OCI-LY1 (cell line): ENCODE data around the gene GPR62.

Experiments used
- H2AFZ ChIP-seq: fragments of 200-600 bp; sonication (generic), shearing (Covaris generic); 2 replicates; pipeline ENCODE4 v1.6.0; 2014; ENCODE audit warnings: antibody characterized with exemption, mild to moderate bottlenecking, low read length
- H3F3A ChIP-seq: fragments of 200-600 bp; sonication (generic), shearing (Covaris generic); 2 replicates; pipeline ENCODE4 v1.6.0; 2014; ENCODE audit warnings: mild to moderate bottlenecking, antibody characterized with exemption, low read length, moderate library complexity; ENCODE audit not compliant: insufficient read depth
- H3K27ac ChIP-seq: fragments of 200-600 bp; sonication (generic); 2 replicates; pipeline ENCODE4 v1.5.1; 2014; ENCODE audit warnings: low read length, mixed run types, mild to moderate bottlenecking, low read depth; ENCODE audit not compliant: poor library complexity, severe bottlenecking
- H3K27me3 ChIP-seq: fragments of 200-600 bp; sonication (generic); 2 replicates; pipeline ENCODE4 v1.6.0; 2014; ENCODE audit warnings: antibody characterized with exemption, mild to moderate bottlenecking, low read length, moderate library complexity; ENCODE audit not compliant: insufficient read depth
- H3K36me3 ChIP-seq: fragments of 200-600 bp; sonication (generic); 2 replicates; pipeline ENCODE4 v1.6.1; 2014; ENCODE audit warnings: mild to moderate bottlenecking, antibody characterized with exemption, low read length, moderate library complexity, mixed read lengths; ENCODE audit not compliant: insufficient read depth
- H3K4me1 ChIP-seq: fragments of 200-600 bp; sonication (generic); 2 replicates; pipeline ENCODE4 v1.5.1; 2014; ENCODE audit warnings: mild to moderate bottlenecking, low read length, moderate library complexity; ENCODE audit not compliant: insufficient read depth, severe bottlenecking
- H3K4me2 ChIP-seq: fragments of 200-600 bp; sonication (generic), shearing (Covaris generic); 2 replicates; pipeline ENCODE4 v1.6.1; 2014; ENCODE audit warnings: low read length
- H3K4me3 ChIP-seq: fragments of 200-600 bp; sonication (generic); 2 replicates; pipeline ENCODE4 v1.5.1; 2014; ENCODE audit warnings: low read length, low read depth, mild to moderate bottlenecking, mixed read lengths; ENCODE audit not compliant: poor library complexity, severe bottlenecking
- H3K79me2 ChIP-seq: fragments of 200-600 bp; shearing (Covaris generic); 2 replicates; pipeline ENCODE4 v1.6.1; 2016; ENCODE audit warnings: mixed run types, low read length, mixed read lengths; ENCODE audit not compliant: insufficient read depth
- H3K9ac ChIP-seq: fragments of 200-600 bp; sonication (generic), shearing (Covaris generic); 2 replicates; pipeline ENCODE4 v1.6.1; 2014; ENCODE audit warnings: mild to moderate bottlenecking, low read length, mixed read lengths
- H3K9me2 ChIP-seq: fragments of 200-600 bp; sonication (generic), shearing (Covaris generic); 2 replicates; pipeline ENCODE4 v1.6.1; 2014; ENCODE audit warnings: low read depth, mild to moderate bottlenecking, low read length, mixed read lengths
- H3K9me3 ChIP-seq: fragments of 200-600 bp; shearing (Covaris generic); 2 replicates; pipeline ENCODE4 v1.6.1; 2014; ENCODE audit warnings: low read length, mixed read lengths
- H4K20me1 ChIP-seq: fragments of 200-600 bp; sonication (generic), shearing (Covaris generic); 2 replicates; pipeline ENCODE4 v1.6.0; 2016; ENCODE audit warnings: mild to moderate bottlenecking, low read length; ENCODE audit not compliant: insufficient read depth
- CTCF ChIP-seq: fragments of 200-600 bp; sonication (generic), shearing (Covaris generic); IDR thresholded peaks from 2 replicates; pipeline ENCODE4 v1.5.1; 2017; ENCODE audit warnings: mild to moderate bottlenecking, antibody characterized with exemption, low read length, moderate library complexity, mixed read lengths
- EZH2 ChIP-seq: fragments of 200-600 bp; sonication (generic), shearing (Covaris generic); IDR thresholded peaks from 2 replicates; pipeline ENCODE4 v1.8.0; 2017; ENCODE audit warnings: borderline replicate concordance, mixed run types, mild to moderate bottlenecking, antibody characterized with exemption, low read length, moderate library complexity, mixed read lengths

Gene GPR62

GRCh38 chr3:51980253-51980652 lies 25.1 kb downstream of the GPR62 start:
- H3K9me2 ChIP-seq: no peaks in the 10 kb centered on the region
- H3K9ac ChIP-seq: no peak overlapping the region
- peaks cover 48% of the 10 kb centered on the region for H3K4me1 ChIP-seq
- H3F3A ChIP-seq: 0 out of 2 replicates have a peak, but pooled peaks cover 8% of the 10 kb centered on the region
- no peaks in the 10 kb centered on the region for H4K20me1 ChIP-seq
- no peak overlapping the region for H3K4me2 ChIP-seq
- H3K27ac ChIP-seq: no peak overlapping the region
- no peaks in the 10 kb centered on the region for H3K79me2 ChIP-seq
- H2AFZ ChIP-seq: no peak overlapping the region
- no peaks in the 10 kb centered on the region for H3K9me3 ChIP-seq
- H3K36me3 ChIP-seq: peaks cover 4% of the 10 kb centered on the region; the same call in 1 of the 2 replicates
- no peak overlapping the region for H3K4me3 ChIP-seq
- no peaks in the 10 kb centered on the region for H3K27me3 ChIP-seq
- TF ChIP-seq EZH2 (no peak), CTCF (no peak)

DNA sequence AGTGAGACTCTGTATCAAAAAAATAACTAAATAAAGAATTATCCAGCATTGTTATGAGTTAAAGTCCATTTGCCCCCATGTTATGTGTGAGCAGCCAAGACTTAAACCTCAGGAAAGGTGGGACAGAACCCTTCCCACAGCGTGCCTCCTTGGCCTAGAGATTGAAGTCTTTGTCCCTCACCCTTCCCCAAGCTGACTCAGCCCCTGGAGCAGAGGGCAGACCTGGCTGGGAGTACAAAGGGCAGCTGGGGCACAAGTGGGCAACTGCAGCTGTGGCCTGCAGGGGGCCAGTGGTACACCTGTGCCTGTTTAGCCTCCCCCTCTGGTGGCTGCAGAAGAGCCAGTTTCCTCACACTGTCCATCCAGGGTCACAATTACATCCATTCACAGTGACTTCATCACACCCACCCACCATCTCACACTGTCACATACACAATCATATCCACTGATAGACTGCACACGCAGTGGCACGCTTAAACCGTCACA lies 27.2 kb downstream of the GPR62 start:
- Histone ChIP-seq H3F3A (no peaks in the 10 kb centered on the region), H3K9ac (peak overlapping the region; percentile 72), H3K4me3 (peak overlapping the region; percentile 68), H2AFZ (no peak overlapping the region), H3K9me3 (no peaks in the 10 kb centered on the region), H3K36me3 (peaks cover 4% of the 10 kb centered on the region; the same call in 1 of the 2 replicates), H3K27ac (peak overlapping the region; percentile 42), H4K20me1 (no peaks in the 10 kb centered on the region), H3K9me2 (no peaks in the 10 kb centered on the region), H3K79me2 (no peaks in the 10 kb centered on the region), H3K27me3 (no peaks in the 10 kb centered on the region), H3K4me1 (peaks cover 26% of the 10 kb centered on the region), H3K4me2 (peak overlapping the region; percentile 87)
- TF ChIP-seq EZH2: no peak
- TF ChIP-seq CTCF: peak; percentile 81; the same call in 1 of the 2 replicates

DNA sequence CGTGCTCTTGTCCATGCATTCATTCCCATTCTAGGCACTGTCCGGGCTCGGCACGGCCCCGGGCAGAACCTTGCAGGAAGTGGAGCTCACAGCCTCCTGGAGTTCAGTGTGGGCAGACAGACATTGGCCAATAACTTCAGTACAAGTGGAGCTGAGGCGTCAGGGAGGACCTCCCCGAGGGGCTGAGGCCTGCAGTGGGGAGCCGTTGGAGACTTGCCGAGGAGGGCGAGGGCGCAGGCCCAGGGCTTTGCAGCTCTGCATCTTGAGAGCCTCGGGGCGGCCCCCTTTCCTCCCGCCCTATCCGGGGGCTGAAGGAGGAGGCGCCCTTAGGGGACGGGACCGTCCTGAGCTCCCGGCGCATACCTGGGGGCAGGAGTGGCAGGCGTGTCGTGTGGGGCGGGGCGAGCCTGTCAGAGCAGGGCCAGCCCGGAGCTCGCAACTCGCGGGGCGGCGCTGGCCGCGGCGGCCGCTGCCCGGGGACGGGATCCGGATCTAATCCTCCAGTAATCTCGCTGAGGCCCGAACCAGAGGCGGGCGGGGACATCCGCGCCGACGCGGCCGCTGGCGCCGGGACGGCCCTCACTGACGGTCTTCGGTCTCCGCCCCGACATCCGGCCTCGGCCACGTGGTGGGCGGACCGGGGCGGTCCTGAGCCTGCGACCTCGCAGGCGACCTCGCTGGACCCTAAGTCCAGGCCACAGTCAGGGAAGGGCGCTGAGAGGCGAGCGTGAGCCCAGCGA lies 27.8 kb downstream of the GPR62 start, which contains the start of gene ACY1:
Gene ACY1, plus strand, starts transcription at position 698 of the 740 bp plus-strand sequence. CDS start 530 bp downstream, outside the sequence.
- H3K4me3 ChIP-seq: peak within 1 kb of the TSS; percentile 68
- H3K36me3 ChIP-seq: peaks cover 4% of the 10 kb centered on the region; the same call in 1 of the 2 replicates
- no peaks in the 10 kb centered on the region for H3F3A ChIP-seq
- H3K27me3 ChIP-seq: no peaks in the 10 kb centered on the region
- peaks cover 20% of the 10 kb centered on the region for H3K4me1 ChIP-seq
- no peaks in the 10 kb centered on the region for H3K9me2 ChIP-seq
- H3K27ac ChIP-seq: peak within 1 kb of the TSS; percentile 43
- peak within 1 kb of the TSS; percentile 72 for H3K9ac ChIP-seq
- no peaks in the 10 kb centered on the region for H4K20me1 ChIP-seq
- H3K9me3 ChIP-seq: no peaks in the 10 kb centered on the region
- H3K79me2 ChIP-seq: no peaks in the 10 kb centered on the region
- peak within 1 kb of the TSS; percentile 87 for H3K4me2 ChIP-seq
- TF ChIP-seq EZH2 (no peak), CTCF (no peak)
- H2AFZ ChIP-seq: no peak within 1 kb of the TSS
